Body of pancreas (tissue), 4 donors: ENCODE results near the gene INTS11. TPM values are rescaled to one million over a fixed set of nuclear protein-coding genes. Genes with fewer than 3 reads are reported as not detected.

Source experiments
- ATAC-seq: fragments of 150-250 bp; one replicate; pipeline ENCODE4 v1.9.1; 2016
- DNase-seq, 4 donors: peaks; one replicate each; pipeline ENCODE4 v3.0.0-alpha.2; 2019
- H3K27ac ChIP-seq, 4 donors: fragments of 200-600 bp; sonication (generic); 1 replicate in 3 of 4; 2 replicates in 1 of 4; pipeline versions ENCODE4 v1.5.1 to v1.6.1; 2016 to 2019; ENCODE audit warnings: mild to moderate bottlenecking in 1 of 4, mixed read lengths in 1 of 4, moderate library complexity in 1 of 4
- H3K27me3 ChIP-seq, 2 donors: fragments of 200-600 bp; sonication (generic); one replicate each; pipeline ENCODE4 v1.6.0; 2016; ENCODE audit warnings: mild to moderate bottlenecking in 1 of 2
- H3K36me3 ChIP-seq, 2 donors: fragments of 200-600 bp; sonication (generic); replicated peaks in 1 of 2; 2 replicates each; pipeline ENCODE4 v1.5.1; 2016; ENCODE audit warnings: low read depth in 2 of 2; ENCODE audit not compliant: insufficient read depth in 1 of 2
- H3K4me1 ChIP-seq: fragments of 200-600 bp; sonication (generic); one replicate; pipeline ENCODE4 v1.6.0; 2016
- H3K4me3 ChIP-seq, 2 donors: fragments of 200-600 bp; sonication (generic); 1 replicate in 1 of 2; 2 replicates in 1 of 2; pipeline ENCODE4 v1.5.1; 2016 to 2019
- H3K9me3 ChIP-seq, 3 donors: fragments of 200-600 bp; sonication (generic); 1 replicate in 2 of 3; 2 replicates in 1 of 3; pipeline ENCODE4 v1.5.1; 2016
- CTCF ChIP-seq, 7 experiments: fragments of 450-650 bp in 4 of 7; fragments of 200-600 bp in 3 of 7; sonication (generic) in 3 of 7; IDR thresholded peaks; one replicate each; pipeline ENCODE4 v1.5.1; 2016 to 2019; ENCODE audit warnings: antibody characterized with exemption in 7 of 7
- POLR2A ChIP-seq, 3 donors: fragments of 450-650 bp; IDR thresholded peaks; one replicate each; pipeline ENCODE4 v1.6.1; 2016; ENCODE audit warnings: antibody characterized with exemption in 3 of 3, mild to moderate bottlenecking in 2 of 3
- WGBS, 2 donors: methylation state at CpG; one replicate each; pipeline ENCODE4 v1.1.5; 2017; 5-methylcytosine and 5-hydroxymethylcytosine counted together
- intact Hi-C: fragments of 100-400 bp; cut with DNase I; formaldehyde crosslinking; loops from one replicate; pipeline ENCODE4 v1.15.1; 2023
- total RNA-seq, 2 donors: library from RNA; depleted of rRNA; stranded (reverse); fragments of >200 nt; gene quantifications; one replicate each; pipeline ENCODE4 v1.1.0, GENCODE V29; 2016

Gene INTS11
- 100 to 1,000 TPM in 1 of 2 donors, 10 to 100 TPM in 1; 89.0 to 189 TPM for total RNA-seq

GRCh38 chr1:1324524-1325287 is at the start of gene INTS11, which contains the start of gene CPTP:
Gene INTS11 (minus strand): TSS chr1:1324660. CDS start chr1:1324608, 52 bp downstream.
Gene CPTP (plus strand): TSS chr1:1324802. CDS start chr1:1326911, 2,109 bp downstream.
- Histone ChIP-seq H3K4me3 (peak within 1 kb of the TSS; percentile 89), H3K4me1 (peaks cover 50% of the 10 kb centered on the region), H3K9me3 (no peaks in the 10 kb centered on the region), H3K27ac (peak within 1 kb of the TSS; percentile 78 to 95 (median 90)), H3K27me3 (no peaks in the 10 kb centered on the region), H3K36me3 (peaks cover 3 to 8% of the 10 kb centered on the region in 2 donors)
- 0 to 1% methylated on average over 24 to 54 of the region's 84 CpGs for WGBS, 2 donors
- ATAC-seq (peak; percentile 93), DNase-seq (peak; percentile 94 to 97 (median 95))
- no peak for TF ChIP-seq CTCF (IDR thresholded peaks at IDR 0.05)
- TF ChIP-seq POLR2A (IDR thresholded peaks at IDR 0.05) = peak; percentile 58 to 77 (median 70)
- intact Hi-C loops = no loop called here

DNA sequence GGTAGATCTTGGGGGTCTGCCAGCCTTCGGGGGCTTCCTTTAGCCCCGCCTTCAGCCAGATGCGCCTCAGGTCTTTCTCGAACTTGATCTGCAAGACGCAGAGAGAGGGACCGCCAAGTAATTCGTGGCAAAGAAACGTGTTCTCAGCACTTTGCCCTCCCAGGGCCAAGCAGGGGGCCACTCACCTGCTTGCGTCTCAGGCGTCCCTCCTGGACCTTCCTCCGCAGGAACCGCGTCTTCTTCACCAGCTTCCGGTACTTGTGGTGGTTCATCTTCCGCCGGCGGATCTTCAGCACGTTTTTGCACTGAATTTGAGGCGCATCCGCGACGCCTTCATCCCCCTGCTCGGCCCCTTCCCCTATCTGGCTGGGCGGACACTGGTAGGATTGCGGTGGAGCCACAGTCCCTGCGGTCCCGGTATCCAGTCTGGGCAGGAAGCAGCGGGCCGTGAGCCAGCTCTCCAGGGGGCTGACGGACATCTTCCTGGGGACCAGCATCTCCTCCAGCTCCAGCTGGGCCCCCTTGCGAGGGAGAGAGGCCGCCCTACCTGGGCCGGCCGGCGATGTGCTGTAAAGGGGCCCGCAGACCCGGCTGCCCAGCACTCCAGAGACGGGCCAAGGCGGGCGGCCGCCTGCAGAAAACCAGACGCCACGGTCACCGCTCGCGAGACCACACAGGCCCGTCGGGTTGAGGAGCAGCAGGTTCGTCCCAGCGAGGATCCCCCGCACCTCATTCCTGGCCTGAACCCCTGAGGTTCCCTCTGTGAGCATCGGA is 49.5 kb upstream of the INTS11 start:
- 36 to 67% methylated on average over 24 to 50 of the region's 52 CpGs for WGBS, 2 donors
- TF ChIP-seq POLR2A (IDR thresholded peaks at IDR 0.05) = no peak
- TF ChIP-seq CTCF (IDR thresholded peaks at IDR 0.05) = no peak
- ATAC-seq (no peak), DNase-seq (no peak)
- no peaks in the 10 kb centered on the region for H3K9me3 ChIP-seq
- H3K27me3 ChIP-seq = no peaks in the 10 kb centered on the region
- intact Hi-C loops = no loop called here
- no peaks in the 10 kb centered on the region for H3K36me3 ChIP-seq
- peaks cover 36% of the 10 kb centered on the region for H3K4me1 ChIP-seq
- peak overlapping the region in 3 of 4 donors; percentile 78 to 96 (median 93) for H3K27ac ChIP-seq
- peak overlapping the region; percentile 98 to 100 for H3K4me3 ChIP-seq

- peaks cover 36% of the 10 kb centered on the region for H3K4me1 ChIP-seq
- intact Hi-C loops = no loop called here
- H3K27me3 ChIP-seq = no peaks in the 10 kb centered on the region
- ATAC-seq = no peak
- no peak for DNase-seq
- H3K36me3 ChIP-seq = no peaks in the 10 kb centered on the region
- TF ChIP-seq CTCF (IDR thresholded peaks at IDR 0.05) (no peak), POLR2A (IDR thresholded peaks at IDR 0.05) (no peak)
- WGBS, 2 donors = 73 to 77% methylated on average over 17 to 26 of the region's 26 CpGs
- peak overlapping the region in 1 of 4 donors; percentile 12 for H3K27ac ChIP-seq
- no peak overlapping the region for H3K4me3 ChIP-seq
- no peaks in the 10 kb centered on the region for H3K9me3 ChIP-seq
Observed at GRCh38 chr1:1373051-1373814, 48.8 kb upstream of the INTS11 start.

- intact Hi-C loops = no loop called here
- Histone ChIP-seq H3K4me3 (no peak overlapping the region), H3K27me3 (no peaks in the 10 kb centered on the region), H3K36me3 (no peaks in the 10 kb centered on the region), H3K4me1 (peaks cover 36% of the 10 kb centered on the region), H3K9me3 (no peaks in the 10 kb centered on the region), H3K27ac (peak overlapping the region in 3 of 4 donors; percentile 18 to 40 (median 33))
- 13 to 16% methylated on average over 3 to 24 of the region's 26 CpGs for WGBS, 2 donors
- TF ChIP-seq POLR2A (IDR thresholded peaks at IDR 0.05) (no peak), CTCF (IDR thresholded peaks at IDR 0.05) (peak; percentile 81 to 97 (median 85))
- ATAC-seq (peak; percentile 26), DNase-seq (peak; percentile 72 to 81 (median 76))
Observed at GRCh38 chr1:1371746-1372711, 47.6 kb upstream of the INTS11 start.
